ENCODE data around the gene ACKR2. TPM values are rescaled to one million over a fixed set of nuclear protein-coding genes. Genes with fewer than 3 reads are reported as not detected.

Gene ACKR2
- total RNA-seq, 1 experiment from 2014 or later, result not detected

GRCh38 chr3:42852441-42852840, 43.2 kb downstream of the ACKR2 start:
- H3K4me3 ChIP-seq, result no peak overlapping the region

GRCh38 chr3:42853056-42853455, 43.8 kb downstream of the ACKR2 start:
- H3K4me1 ChIP-seq, result no peaks in the 10 kb centered on the region
- no peak for DNase-seq
- no peak overlapping the region for H3K27ac ChIP-seq
- no peaks in the 10 kb centered on the region for H3K9me3 ChIP-seq (replicated peaks)
- no peaks in the 10 kb centered on the region for H3K36me3 ChIP-seq
- H3K27me3 ChIP-seq, result no peaks in the 10 kb centered on the region
- no peak overlapping the region for H3K4me3 ChIP-seq

More at GRCh38 chr3:42852441-42852840, 43.2 kb downstream of the ACKR2 start:
- Histone ChIP-seq H3K27ac (no peak overlapping the region), H3K4me1 (no peaks in the 10 kb centered on the region), H3K9me3 (replicated peaks) (no peaks in the 10 kb centered on the region), H3K36me3 (no peaks in the 10 kb centered on the region), H3K27me3 (no peaks in the 10 kb centered on the region)
- DNase-seq, result no peak

GRCh38 chr3:42853739-42854302, 44.6 kb downstream of the ACKR2 start:
- Histone ChIP-seq H3K4me1 (no peaks in the 10 kb centered on the region), H3K4me3 (no peak overlapping the region), H3K9me3 (replicated peaks) (no peaks in the 10 kb centered on the region), H3K27me3 (no peaks in the 10 kb centered on the region), H3K36me3 (no peaks in the 10 kb centered on the region), H3K27ac (no peak overlapping the region)
- DNase-seq, result peak in 1 of 2 experiments; percentile 19

- Histone ChIP-seq H3K9me3 (replicated peaks) (no peaks in the 10 kb centered on the region), H3K27ac (no peak overlapping the region), H3K27me3 (no peaks in the 10 kb centered on the region), H3K4me1 (no peaks in the 10 kb centered on the region), H3K36me3 (no peaks in the 10 kb centered on the region), H3K4me3 (no peak overlapping the region)
- no peak for DNase-seq
These were observed 45.9 kb downstream of the ACKR2 start for GRCh38 chr3:42855219-42855546.

- Histone ChIP-seq H3K9me3 (replicated peaks) (no peaks in the 10 kb centered on the region), H3K4me3 (no peak overlapping the region), H3K27me3 (no peaks in the 10 kb centered on the region), H3K27ac (no peak overlapping the region), H3K4me1 (no peaks in the 10 kb centered on the region), H3K36me3 (no peaks in the 10 kb centered on the region)
- no peak for DNase-seq
These were observed 46.5 kb downstream of the ACKR2 start for GRCh38 chr3:42855547-42856380.

GRCh38 chr3:42856544-42856943, 47.3 kb downstream of the ACKR2 start:
- Histone ChIP-seq H3K4me3 (no peak overlapping the region), H3K27ac (no peak overlapping the region), H3K27me3 (no peaks in the 10 kb centered on the region), H3K4me1 (no peaks in the 10 kb centered on the region), H3K36me3 (no peaks in the 10 kb centered on the region), H3K9me3 (replicated peaks) (no peaks in the 10 kb centered on the region)
- DNase-seq, result no peak

- Histone ChIP-seq H3K27me3 (no peaks in the 10 kb centered on the region), H3K4me3 (no peak overlapping the region), H3K4me1 (no peaks in the 10 kb centered on the region), H3K9me3 (replicated peaks) (no peaks in the 10 kb centered on the region), H3K27ac (no peak overlapping the region), H3K36me3 (no peaks in the 10 kb centered on the region)
- DNase-seq, result no peak
These were observed 55.2 kb downstream of the ACKR2 start for GRCh38 chr3:42864321-42864950.

- Histone ChIP-seq H3K4me1 (no peaks in the 10 kb centered on the region), H3K9me3 (replicated peaks) (no peaks in the 10 kb centered on the region), H3K4me3 (no peak overlapping the region), H3K36me3 (no peaks in the 10 kb centered on the region), H3K27me3 (no peaks in the 10 kb centered on the region), H3K27ac (no peak overlapping the region)
- DNase-seq, result no peak
These were observed 56.0 kb downstream of the ACKR2 start for GRCh38 chr3:42865256-42865655.

- DNase-seq, result no peak
- Histone ChIP-seq H3K4me1 (no peaks in the 10 kb centered on the region), H3K27ac (no peak overlapping the region), H3K36me3 (no peaks in the 10 kb centered on the region), H3K9me3 (replicated peaks) (no peaks in the 10 kb centered on the region), H3K27me3 (no peaks in the 10 kb centered on the region), H3K4me3 (no peak overlapping the region)
These were observed 57.9 kb downstream of the ACKR2 start for GRCh38 chr3:42867138-42867537.

- no peak for DNase-seq
- no peaks in the 10 kb centered on the region for H3K4me1 ChIP-seq
- H3K36me3 ChIP-seq, result no peaks in the 10 kb centered on the region
These were observed 59.6 kb downstream of the ACKR2 start for GRCh38 chr3:42868841-42869240.

GRCh38 chr3:42871592-42872196, 62.4 kb downstream of the ACKR2 start:
- DNase-seq, result no peak
- Histone ChIP-seq H3K27ac (no peak overlapping the region), H3K36me3 (no peaks in the 10 kb centered on the region), H3K9me3 (replicated peaks) (no peaks in the 10 kb centered on the region), H3K4me1 (no peaks in the 10 kb centered on the region), H3K27me3 (no peaks in the 10 kb centered on the region), H3K4me3 (no peak overlapping the region)

More at GRCh38 chr3:42868841-42869240, 59.6 kb downstream of the ACKR2 start:
- H3K27me3 ChIP-seq, result no peaks in the 10 kb centered on the region
- no peak overlapping the region for H3K4me3 ChIP-seq
- no peaks in the 10 kb centered on the region for H3K9me3 ChIP-seq (replicated peaks)
- H3K27ac ChIP-seq, result no peak overlapping the region

- DNase-seq, result no peak
- no peak overlapping the region for H3K27ac ChIP-seq
- H3K36me3 ChIP-seq, result no peaks in the 10 kb centered on the region
- H3K4me3 ChIP-seq, result no peak overlapping the region
- H3K4me1 ChIP-seq, result no peaks in the 10 kb centered on the region
- no peaks in the 10 kb centered on the region for H3K27me3 ChIP-seq
- H3K9me3 ChIP-seq (replicated peaks), result no peaks in the 10 kb centered on the region
These were observed 63.5 kb downstream of the ACKR2 start for GRCh38 chr3:42872718-42873117.

GRCh38 chr3:42873221-42873982, 64.2 kb downstream of the ACKR2 start:
- Histone ChIP-seq H3K9me3 (replicated peaks) (no peaks in the 10 kb centered on the region), H3K27ac (no peak overlapping the region), H3K4me3 (no peak overlapping the region), H3K27me3 (no peaks in the 10 kb centered on the region), H3K36me3 (no peaks in the 10 kb centered on the region), H3K4me1 (no peaks in the 10 kb centered on the region)
- no peak for DNase-seq

- Histone ChIP-seq H3K27ac (no peak overlapping the region), H3K36me3 (no peaks in the 10 kb centered on the region), H3K9me3 (replicated peaks) (no peaks in the 10 kb centered on the region), H3K4me1 (no peaks in the 10 kb centered on the region), H3K27me3 (no peaks in the 10 kb centered on the region), H3K4me3 (no peak overlapping the region)
- no peak for DNase-seq
These were observed 65.5 kb downstream of the ACKR2 start for GRCh38 chr3:42874749-42875148.

All from SJCRH30 (cell line).